Liver (tissue), 9 donors: Measurements from ENCODE around the gene FAM20C. TPM values are rescaled to one million over a fixed set of nuclear protein-coding genes. Genes with fewer than 3 reads are reported as not detected.
A peak's percentile ranks its signal among the peaks of the same experiment; 100 is the strongest.

Source experiments
- DNase-seq: peaks from one replicate; pipeline ENCODE4 v3.0.0-alpha.2; 2017; ENCODE audit warnings: low spot score
- H3K27ac ChIP-seq, 2 donors: one replicate each; pipeline ENCODE4 v1.7.0; 2013; ENCODE audit warnings: inconsistent platforms in 2 of 2, low read length in 2 of 2, control low read depth in 1 of 2, low read depth in 1 of 2, mild to moderate bottlenecking in 1 of 2
- H3K27me3 ChIP-seq, 4 donors: one replicate each; pipeline versions ENCODE4 v1.6.1 to v1.7.0; 2013; ENCODE audit warnings: low read length in 3 of 4, inconsistent platforms in 1 of 4, mild to moderate bottlenecking in 1 of 4, moderate library complexity in 1 of 4; ENCODE audit not compliant: control insufficient read depth in 4 of 4, insufficient read depth in 4 of 4
- H3K36me3 ChIP-seq, 4 donors: one replicate each; pipeline versions ENCODE4 v1.6.1 to v1.7.0; 2013; ENCODE audit warnings: low read length in 3 of 4, mild to moderate bottlenecking in 3 of 4, low read depth in 1 of 4, moderate library complexity in 1 of 4; ENCODE audit not compliant: control insufficient read depth in 4 of 4, insufficient read depth in 3 of 4
- H3K4me1 ChIP-seq, 4 donors: one replicate each; pipeline versions ENCODE4 v1.6.1 to v1.7.0; 2013; ENCODE audit warnings: low read length in 3 of 4, mild to moderate bottlenecking in 3 of 4, moderate library complexity in 1 of 4; ENCODE audit not compliant: control insufficient read depth in 4 of 4, insufficient read depth in 4 of 4
- H3K4me3 ChIP-seq, 3 donors: one replicate each; pipeline versions ENCODE4 v1.6.1 to v1.7.0; 2013; ENCODE audit warnings: low read length in 3 of 3, control low read depth in 1 of 3, low read depth in 1 of 3, mild to moderate bottlenecking in 1 of 3
- H3K9ac ChIP-seq, 2 donors: one replicate each; pipeline ENCODE4 v1.7.0; 2013; ENCODE audit warnings: low read length in 2 of 2, mild to moderate bottlenecking in 2 of 2, moderate library complexity in 2 of 2, control low read depth in 1 of 2, low read depth in 1 of 2
- H3K9me3 ChIP-seq, 4 donors: one replicate each; pipeline versions ENCODE4 v1.6.1 to v1.7.0; 2013; ENCODE audit warnings: low read length in 3 of 4; ENCODE audit not compliant: control insufficient read depth in 4 of 4
- ATF3 ChIP-seq: IDR thresholded peaks from 2 replicates; pipeline ENCODE4 v1.6.1; 2016; ENCODE audit warnings: antibody characterized with exemption
- EGR1 ChIP-seq, 2 donors: IDR thresholded peaks; 2 replicates each; pipeline ENCODE4 v1.6.1; 2016 to 2018; ENCODE audit warnings: antibody characterized with exemption in 2 of 2, low read depth in 2 of 2
- FOXA1 ChIP-seq: IDR thresholded peaks from 2 replicates; pipeline ENCODE4 v1.6.1; 2016; ENCODE audit warnings: antibody characterized with exemption
- FOXA2 ChIP-seq: IDR thresholded peaks from 2 replicates; pipeline ENCODE4 v1.6.1; 2016; ENCODE audit warnings: antibody characterized with exemption
- GABPA ChIP-seq, 2 donors: IDR thresholded peaks in 1 of 2; conservative IDR thresholded peaks in 1 of 2; 2 replicates each; pipeline ENCODE4 v1.6.1; 2016; ENCODE audit warnings: antibody characterized with exemption in 2 of 2, mild to moderate bottlenecking in 1 of 2, moderate library complexity in 1 of 2
- HNF4A ChIP-seq, 2 donors: conservative IDR thresholded peaks; 2 replicates each; pipeline ENCODE4 v1.6.1; 2016; ENCODE audit warnings: antibody characterized with exemption in 2 of 2, mild to moderate bottlenecking in 2 of 2
- HNF4G ChIP-seq: IDR thresholded peaks from 2 replicates; pipeline ENCODE4 v1.6.1; 2016; ENCODE audit warnings: antibody characterized with exemption
- JUND ChIP-seq, 2 donors: IDR thresholded peaks; 2 replicates each; pipeline ENCODE4 v1.6.1; 2016; ENCODE audit warnings: antibody characterized with exemption in 2 of 2
- MAX ChIP-seq: IDR thresholded peaks from 2 replicates; pipeline ENCODE4 v1.6.1; 2016; ENCODE audit warnings: antibody characterized with exemption
- NR2F2 ChIP-seq: IDR thresholded peaks from 2 replicates; pipeline ENCODE4 v1.6.1; 2016; ENCODE audit warnings: antibody characterized with exemption
- RAD21 ChIP-seq, 2 donors: IDR thresholded peaks; 2 replicates each; pipeline ENCODE4 v1.6.1; 2016; ENCODE audit warnings: antibody characterized with exemption in 2 of 2, mild to moderate bottlenecking in 2 of 2
- RXRA ChIP-seq, 2 donors: IDR thresholded peaks; 2 replicates each; pipeline ENCODE4 v1.6.1; 2017 to 2018; ENCODE audit warnings: antibody characterized with exemption in 2 of 2, mild to moderate bottlenecking in 1 of 2
- SP1 ChIP-seq: IDR thresholded peaks from 2 replicates; pipeline ENCODE4 v1.6.1; 2018; ENCODE audit warnings: antibody characterized with exemption, mild to moderate bottlenecking
- TAF1 ChIP-seq: conservative IDR thresholded peaks from 2 replicates; pipeline ENCODE4 v1.6.1; 2016; ENCODE audit warnings: antibody characterized with exemption, mild to moderate bottlenecking
- YY1 ChIP-seq: IDR thresholded peaks from 2 replicates; pipeline ENCODE4 v1.6.1; 2016; ENCODE audit warnings: antibody characterized with exemption, mild to moderate bottlenecking
- ZBTB33 ChIP-seq: IDR thresholded peaks from 2 replicates; pipeline ENCODE4 v1.6.1; 2016; ENCODE audit warnings: antibody characterized with exemption
- WGBS: extraction: QIAGEN DNeasy Blood & Tissue Kit; methylation state at CpG from one replicate; pipeline ENCODE4 v1.1.7; 2013; 5-methylcytosine and 5-hydroxymethylcytosine counted together
- polyA plus RNA-seq, 2 donors: library from polyadenylated mRNA; stranded (reverse) in 1 of 2; unstranded in 1 of 2; fragments of 200-250 nt in 1 of 2; fragments of >200 nt in 1 of 2; fragmentation: Nextera tagmentation in 1 of 2; extraction: Ambion mirVana in 1 of 2; gene quantifications; one replicate each; pipeline versions ENCODE4 v1.2.1 to v1.2.3, GENCODE V29; 2013 to 2015
- total RNA-seq, 2 donors: library from RNA; depleted of rRNA; stranded (reverse); fragments of >200 nt; gene quantifications; one replicate each; pipeline ENCODE4 v1.2.3, GENCODE V29; 2014
- TF ChIP-seq, protein P1 (sequence below): fragments of 150-350 bp; IDR thresholded peaks from 2 replicates; pipeline ENCODE4 v1.5.1; 2017; ENCODE audit warnings: improper control_type of control experiment, low read depth, low read length; ENCODE audit not compliant: missing input control
- TF ChIP-seq, protein P2 (sequence below): IDR thresholded peaks from 2 replicates; pipeline ENCODE4 v1.6.1; 2016; ENCODE audit warnings: antibody characterized with exemption, mild to moderate bottlenecking
- donor health status: healthy.
- donor health status: healthy.
- donor health status: healthy.
- donor health status: healthy.
- donor health status: healthy.

Gene FAM20C
- total and polyA plus RNA-seq, 4 donors = 13.4 to 40.4 (median 31.5) TPM

- no peak overlapping the region for H3K4me3 ChIP-seq
- H3K9me3 ChIP-seq = no peaks in the 10 kb centered on the region
- TF ChIP-seq MAX = no peak
- no peak for TF ChIP-seq EGR1 (IDR thresholded peaks at IDR 0.05; ENCODE audit: low read depth in 2 of 2)
- TF ChIP-seq NR2F2 = no peak
- TF ChIP-seq ZBTB33 = no peak
- TF ChIP-seq SP1 = no peak
- no peak for TF ChIP-seq RXRA (IDR thresholded peaks at IDR 0.05)
- TF ChIP-seq, protein P1, sequence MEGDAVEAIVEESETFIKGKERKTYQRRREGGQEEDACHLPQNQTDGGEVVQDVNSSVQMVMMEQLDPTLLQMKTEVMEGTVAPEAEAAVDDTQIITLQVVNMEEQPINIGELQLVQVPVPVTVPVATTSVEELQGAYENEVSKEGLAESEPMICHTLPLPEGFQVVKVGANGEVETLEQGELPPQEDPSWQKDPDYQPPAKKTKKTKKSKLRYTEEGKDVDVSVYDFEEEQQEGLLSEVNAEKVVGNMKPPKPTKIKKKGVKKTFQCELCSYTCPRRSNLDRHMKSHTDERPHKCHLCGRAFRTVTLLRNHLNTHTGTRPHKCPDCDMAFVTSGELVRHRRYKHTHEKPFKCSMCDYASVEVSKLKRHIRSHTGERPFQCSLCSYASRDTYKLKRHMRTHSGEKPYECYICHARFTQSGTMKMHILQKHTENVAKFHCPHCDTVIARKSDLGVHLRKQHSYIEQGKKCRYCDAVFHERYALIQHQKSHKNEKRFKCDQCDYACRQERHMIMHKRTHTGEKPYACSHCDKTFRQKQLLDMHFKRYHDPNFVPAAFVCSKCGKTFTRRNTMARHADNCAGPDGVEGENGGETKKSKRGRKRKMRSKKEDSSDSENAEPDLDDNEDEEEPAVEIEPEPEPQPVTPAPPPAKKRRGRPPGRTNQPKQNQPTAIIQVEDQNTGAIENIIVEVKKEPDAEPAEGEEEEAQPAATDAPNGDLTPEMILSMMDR = no peak
- no peak for TF ChIP-seq YY1
- no peak for TF ChIP-seq JUND (IDR thresholded peaks at IDR 0.05)
- no peak for TF ChIP-seq FOXA1
- no peak for TF ChIP-seq TAF1
- H3K27me3 ChIP-seq = no peaks in the 10 kb centered on the region
- DNase-seq = no peak
- H3K27ac ChIP-seq = peak overlapping the region; percentile 20 to 91
- H3K36me3 ChIP-seq = peaks cover 0 to 7% (median 3%) of the 10 kb centered on the region in 4 donors
- H3K9ac ChIP-seq = no peak overlapping the region
- H3K4me1 ChIP-seq = peaks cover 23 to 61% (median 39%) of the 10 kb centered on the region in 4 donors
- 86% methylated on average over 24 of the region's 24 CpGs for WGBS
These were observed 24.3 kb downstream of the FAM20C start for GRCh38 chr7:216360-217300.

- no peak overlapping the region for H3K4me3 ChIP-seq
- no peaks in the 10 kb centered on the region for H3K9me3 ChIP-seq
- H3K27me3 ChIP-seq = no peaks in the 10 kb centered on the region
- H3K9ac ChIP-seq = peak overlapping the region in 1 of 2 donors; percentile 65
- peaks cover 23 to 61% (median 39%) of the 10 kb centered on the region in 4 donors for H3K4me1 ChIP-seq
- H3K27ac ChIP-seq = peak overlapping the region; percentile 84 to 91
- WGBS = 92% methylated on average over 21 of the region's 21 CpGs
- DNase-seq = no peak
- H3K36me3 ChIP-seq = peaks cover 0 to 2% (median under 1%) of the 10 kb centered on the region in 4 donors
- TF ChIP-seq ATF3 = no peak
- no peak for TF ChIP-seq FOXA1
- TF ChIP-seq MAX = no peak
- TF ChIP-seq FOXA2 = no peak
- TF ChIP-seq YY1 = no peak
- no peak for TF ChIP-seq RAD21 (IDR thresholded peaks at IDR 0.05)
- TF ChIP-seq, protein P2, sequence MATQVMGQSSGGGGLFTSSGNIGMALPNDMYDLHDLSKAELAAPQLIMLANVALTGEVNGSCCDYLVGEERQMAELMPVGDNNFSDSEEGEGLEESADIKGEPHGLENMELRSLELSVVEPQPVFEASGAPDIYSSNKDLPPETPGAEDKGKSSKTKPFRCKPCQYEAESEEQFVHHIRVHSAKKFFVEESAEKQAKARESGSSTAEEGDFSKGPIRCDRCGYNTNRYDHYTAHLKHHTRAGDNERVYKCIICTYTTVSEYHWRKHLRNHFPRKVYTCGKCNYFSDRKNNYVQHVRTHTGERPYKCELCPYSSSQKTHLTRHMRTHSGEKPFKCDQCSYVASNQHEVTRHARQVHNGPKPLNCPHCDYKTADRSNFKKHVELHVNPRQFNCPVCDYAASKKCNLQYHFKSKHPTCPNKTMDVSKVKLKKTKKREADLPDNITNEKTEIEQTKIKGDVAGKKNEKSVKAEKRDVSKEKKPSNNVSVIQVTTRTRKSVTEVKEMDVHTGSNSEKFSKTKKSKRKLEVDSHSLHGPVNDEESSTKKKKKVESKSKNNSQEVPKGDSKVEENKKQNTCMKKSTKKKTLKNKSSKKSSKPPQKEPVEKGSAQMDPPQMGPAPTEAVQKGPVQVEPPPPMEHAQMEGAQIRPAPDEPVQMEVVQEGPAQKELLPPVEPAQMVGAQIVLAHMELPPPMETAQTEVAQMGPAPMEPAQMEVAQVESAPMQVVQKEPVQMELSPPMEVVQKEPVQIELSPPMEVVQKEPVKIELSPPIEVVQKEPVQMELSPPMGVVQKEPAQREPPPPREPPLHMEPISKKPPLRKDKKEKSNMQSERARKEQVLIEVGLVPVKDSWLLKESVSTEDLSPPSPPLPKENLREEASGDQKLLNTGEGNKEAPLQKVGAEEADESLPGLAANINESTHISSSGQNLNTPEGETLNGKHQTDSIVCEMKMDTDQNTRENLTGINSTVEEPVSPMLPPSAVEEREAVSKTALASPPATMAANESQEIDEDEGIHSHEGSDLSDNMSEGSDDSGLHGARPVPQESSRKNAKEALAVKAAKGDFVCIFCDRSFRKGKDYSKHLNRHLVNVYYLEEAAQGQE = no peak
- TF ChIP-seq TAF1 = no peak
- TF ChIP-seq NR2F2 = no peak
- TF ChIP-seq, protein P1 = no peak
- no peak for TF ChIP-seq EGR1 (IDR thresholded peaks at IDR 0.05; ENCODE audit: low read depth in 2 of 2)
- no peak for TF ChIP-seq RXRA (IDR thresholded peaks at IDR 0.05)
- TF ChIP-seq JUND (IDR thresholded peaks at IDR 0.05) = no peak
- no peak for TF ChIP-seq GABPA (IDR thresholded peaks at IDR 0.05 in 1 of 2, conservative IDR thresholded peaks at IDR 0.05 in 1 of 2)
- TF ChIP-seq HNF4G = no peak
- no peak for TF ChIP-seq HNF4A (conservative IDR thresholded peaks at IDR 0.05)
These were observed 25.4 kb downstream of the FAM20C start for GRCh38 chr7:217781-218180.
